Ovary (tissue), 3 donors: ENCODE data around the gene BSPRY.
A peak's percentile ranks its signal among the peaks of the same experiment; 100 is the strongest.

Source experiments
- EP300 ChIP-seq: sonication (generic); formaldehyde crosslinking; IDR thresholded peaks from one replicate; pipeline ENCODE4 v1.6.1; 2017; ENCODE audit warnings: antibody characterized with exemption
- TF ChIP-seq, protein P1 (sequence below), 3 donors: fragments of 450-650 bp in 2 of 3; fragments of 200-600 bp in 1 of 3; IDR thresholded peaks; one replicate each; pipeline versions ENCODE4 v1.5.1 to v1.8.0; 2016 to 2022; ENCODE audit warnings: antibody characterized with exemption in 3 of 3, mild to moderate bottlenecking in 1 of 3
- donor health status: DM: no; HTN: no; CAD: no.

DNA sequence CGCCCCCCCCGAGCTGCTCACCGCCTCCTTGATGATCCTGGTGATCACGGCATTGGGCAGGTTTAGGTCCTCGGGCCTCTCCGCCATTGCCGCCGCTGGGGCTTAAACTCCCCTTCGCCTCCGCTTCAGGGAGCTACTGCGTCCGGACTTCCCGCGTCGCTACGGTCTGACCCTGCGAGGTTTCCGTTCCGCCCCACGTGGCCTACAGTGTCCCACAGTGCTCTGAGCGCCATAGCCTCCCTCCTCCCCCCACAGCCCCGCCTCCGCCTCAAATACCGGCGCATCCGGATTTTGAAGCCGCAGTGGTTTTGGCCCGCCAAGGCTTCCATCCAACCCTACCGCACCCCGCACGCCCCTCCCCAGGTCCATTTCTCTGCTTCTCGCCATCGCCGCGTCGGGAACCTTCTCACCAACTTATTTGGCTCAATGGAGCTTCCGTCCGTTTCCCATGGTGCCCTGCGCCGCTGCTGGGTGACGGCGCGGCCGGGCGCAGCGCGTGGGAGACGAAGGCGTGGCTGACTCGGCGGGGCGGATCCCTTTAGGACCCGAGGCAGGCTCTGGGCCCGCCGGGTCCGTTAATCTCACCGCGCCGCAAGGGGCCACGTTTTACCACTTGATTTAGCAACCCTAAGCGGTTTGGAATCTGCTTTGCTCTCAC lies 61.0 kb downstream of the BSPRY start, which contains the start of the genes C9orf43 and POLE3:
- TF ChIP-seq, protein P1, sequence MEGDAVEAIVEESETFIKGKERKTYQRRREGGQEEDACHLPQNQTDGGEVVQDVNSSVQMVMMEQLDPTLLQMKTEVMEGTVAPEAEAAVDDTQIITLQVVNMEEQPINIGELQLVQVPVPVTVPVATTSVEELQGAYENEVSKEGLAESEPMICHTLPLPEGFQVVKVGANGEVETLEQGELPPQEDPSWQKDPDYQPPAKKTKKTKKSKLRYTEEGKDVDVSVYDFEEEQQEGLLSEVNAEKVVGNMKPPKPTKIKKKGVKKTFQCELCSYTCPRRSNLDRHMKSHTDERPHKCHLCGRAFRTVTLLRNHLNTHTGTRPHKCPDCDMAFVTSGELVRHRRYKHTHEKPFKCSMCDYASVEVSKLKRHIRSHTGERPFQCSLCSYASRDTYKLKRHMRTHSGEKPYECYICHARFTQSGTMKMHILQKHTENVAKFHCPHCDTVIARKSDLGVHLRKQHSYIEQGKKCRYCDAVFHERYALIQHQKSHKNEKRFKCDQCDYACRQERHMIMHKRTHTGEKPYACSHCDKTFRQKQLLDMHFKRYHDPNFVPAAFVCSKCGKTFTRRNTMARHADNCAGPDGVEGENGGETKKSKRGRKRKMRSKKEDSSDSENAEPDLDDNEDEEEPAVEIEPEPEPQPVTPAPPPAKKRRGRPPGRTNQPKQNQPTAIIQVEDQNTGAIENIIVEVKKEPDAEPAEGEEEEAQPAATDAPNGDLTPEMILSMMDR (IDR thresholded peaks at IDR 0.05): peak in 1 of 3 donors; percentile 43
- TF ChIP-seq EP300: no peak
